ENCODE measurements around the gene PEF1.

PEF1 gene, protein sequence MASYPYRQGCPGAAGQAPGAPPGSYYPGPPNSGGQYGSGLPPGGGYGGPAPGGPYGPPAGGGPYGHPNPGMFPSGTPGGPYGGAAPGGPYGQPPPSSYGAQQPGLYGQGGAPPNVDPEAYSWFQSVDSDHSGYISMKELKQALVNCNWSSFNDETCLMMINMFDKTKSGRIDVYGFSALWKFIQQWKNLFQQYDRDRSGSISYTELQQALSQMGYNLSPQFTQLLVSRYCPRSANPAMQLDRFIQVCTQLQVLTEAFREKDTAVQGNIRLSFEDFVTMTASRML

DNA sequence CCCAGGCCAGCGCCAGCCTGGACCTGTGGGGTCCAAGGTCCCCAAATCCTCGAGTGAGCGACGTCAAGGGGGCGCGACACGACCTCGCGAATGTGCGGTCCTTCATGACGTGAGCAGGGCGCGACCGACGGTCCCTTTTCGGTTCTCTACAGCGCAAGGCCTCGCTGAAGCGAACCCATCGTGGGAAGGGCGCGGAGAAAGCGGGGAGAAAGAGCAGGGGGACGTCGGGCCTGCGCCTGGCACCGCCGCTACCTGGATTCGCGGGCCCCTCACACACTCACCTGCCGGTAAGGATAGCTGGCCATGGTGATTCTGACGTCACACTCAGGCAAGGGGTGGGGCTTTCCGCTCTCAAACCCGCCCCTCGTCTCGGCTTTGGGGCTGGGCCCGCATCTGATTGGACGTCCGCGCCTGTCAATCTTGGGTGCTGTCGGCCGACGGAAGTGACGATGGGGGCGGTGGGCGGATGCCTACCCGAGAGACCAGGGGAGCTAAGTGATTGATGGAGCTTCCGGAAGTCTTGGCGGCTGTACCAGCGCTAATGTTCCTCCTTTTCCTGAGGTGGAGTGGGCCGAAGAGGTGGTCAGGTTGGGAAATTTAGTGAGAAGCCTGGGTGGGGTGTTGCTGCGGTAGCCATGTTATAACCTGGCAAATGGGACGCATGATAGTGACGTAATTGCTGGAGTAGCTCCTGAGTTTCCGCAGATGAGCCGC is at the start of gene PEF1:
TSS of gene PEF1 (minus strand) at position 317 of the 714 bp plus-strand sequence. CDS start at position 305, 12 bp downstream.
- peak; percentile 99 for DNase-seq (ENCODE audit: low read depth in 2 of 2)

DNA sequence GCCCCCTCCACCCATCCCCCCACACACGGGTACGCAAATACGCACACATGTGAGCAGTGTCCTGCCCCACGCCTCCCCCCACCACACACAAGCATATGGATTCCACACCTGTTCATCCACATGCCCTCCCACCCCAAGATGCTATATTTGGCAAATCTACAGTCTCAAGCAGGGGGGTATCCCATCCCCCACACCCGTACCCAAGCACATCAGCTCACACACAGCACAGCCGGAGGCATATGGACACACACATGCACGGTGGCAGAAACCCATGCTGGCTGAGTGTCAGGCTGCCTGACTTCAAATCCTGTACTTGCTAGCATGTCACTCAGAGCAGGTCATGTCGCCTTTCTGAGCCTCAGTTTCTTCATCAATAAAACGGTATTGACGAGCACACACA is 48.6 kb upstream of the PEF1 start:
- DNase-seq (ENCODE audit: low read depth in 2 of 2), result no peak

GRCh38 chr1:31691951-31692350 is 47.3 kb upstream of the PEF1 start:
- DNase-seq (ENCODE audit: low read depth in 2 of 2), result no peak

DNA sequence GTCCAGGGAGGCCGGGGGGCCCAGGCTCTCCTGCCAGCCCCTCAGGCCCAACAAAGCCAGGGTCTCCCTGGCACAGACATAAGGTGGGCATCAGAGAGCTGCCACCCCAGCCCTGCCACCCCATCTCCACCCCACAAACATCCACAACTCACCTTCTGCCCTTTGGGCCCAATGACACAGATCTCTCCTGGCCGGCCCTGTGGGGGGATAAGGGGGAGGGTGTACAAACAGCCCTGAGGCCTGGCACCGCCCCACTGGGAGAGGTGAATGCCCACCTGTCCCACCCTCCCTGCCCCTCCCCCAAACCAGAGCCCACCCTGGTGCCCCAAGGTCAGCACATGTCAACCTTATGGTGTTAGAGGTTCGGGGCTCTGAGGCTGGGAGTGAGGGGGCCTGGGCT is 46.8 kb upstream of the PEF1 start:
- DNase-seq (ENCODE audit: low read depth in 2 of 2), result no peak

DNA sequence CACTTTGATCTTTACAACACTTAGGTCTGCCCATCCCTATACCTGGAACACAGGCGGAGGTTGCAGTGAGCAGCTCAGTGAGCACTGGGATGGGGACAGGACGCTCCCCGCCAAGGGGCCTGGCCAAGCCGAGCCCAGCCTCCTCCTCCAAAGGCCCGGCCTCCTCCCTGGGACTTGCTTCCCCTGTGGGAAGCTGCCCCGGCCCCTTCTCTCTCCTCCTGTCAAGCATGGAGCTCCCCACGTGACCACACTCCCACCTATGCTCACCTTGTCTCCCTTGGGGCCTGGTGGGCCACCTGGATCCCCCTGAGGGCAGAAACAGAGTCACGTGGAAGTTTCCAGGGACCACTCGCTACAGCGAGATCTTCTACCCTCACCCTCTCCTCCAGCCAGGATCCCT is 46.2 kb upstream of the PEF1 start:
- no peak for DNase-seq (ENCODE audit: low read depth in 2 of 2)

- DNase-seq (ENCODE audit: low read depth in 2 of 2), result no peak
These were observed 45.2 kb upstream of the PEF1 start for GRCh38 chr1:31689854-31690253.

- DNase-seq (ENCODE audit: low read depth in 2 of 2), result no peak
These were observed 44.7 kb upstream of the PEF1 start for GRCh38 chr1:31689379-31689778.

- no peak for DNase-seq (ENCODE audit: low read depth in 2 of 2)
These were observed 43.7 kb upstream of the PEF1 start for GRCh38 chr1:31688233-31688918.

- no peak for DNase-seq (ENCODE audit: low read depth in 2 of 2)
These were observed 42.9 kb upstream of the PEF1 start for GRCh38 chr1:31687601-31688000.

DNA sequence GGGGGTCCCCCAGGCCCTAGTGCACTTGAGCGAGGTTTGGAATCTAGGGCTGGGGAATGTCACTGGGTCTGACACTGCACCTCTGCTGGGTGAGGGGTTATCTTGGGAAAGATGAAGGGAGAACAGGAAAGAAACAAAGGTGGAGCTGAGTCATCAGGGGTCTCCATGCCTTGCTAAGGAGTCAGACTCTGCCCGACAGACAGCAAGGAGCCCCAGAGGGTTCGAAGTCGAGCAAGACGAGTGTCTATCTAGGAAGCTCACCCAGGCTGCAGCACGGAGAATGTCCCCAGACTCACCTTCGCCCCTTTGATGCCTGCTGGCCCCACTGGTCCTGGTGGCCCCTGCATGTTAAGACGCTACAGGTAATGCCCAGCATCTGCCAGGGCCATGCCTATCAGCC is 41.1 kb upstream of the PEF1 start:
- DNase-seq (ENCODE audit: low read depth in 2 of 2), result no peak

DNA sequence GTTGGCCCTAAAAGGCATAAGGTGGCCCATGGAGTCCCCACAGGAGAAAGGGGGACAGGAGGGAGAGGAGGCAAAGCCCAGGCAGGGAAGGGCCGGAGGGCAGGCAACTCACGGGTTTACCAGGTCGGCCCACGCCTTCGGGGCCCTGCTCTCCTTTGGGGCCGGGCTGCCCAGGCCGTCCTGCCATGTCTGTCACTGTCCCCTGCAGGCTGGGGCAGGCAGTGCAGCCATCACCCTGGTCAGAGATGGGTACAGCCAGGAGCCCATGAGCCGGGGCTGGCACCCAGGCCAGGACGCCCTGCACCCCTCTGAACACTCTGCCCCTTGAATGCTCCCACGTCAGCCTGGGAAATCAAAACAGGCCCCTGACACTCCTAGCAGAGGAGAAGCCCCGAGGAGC is 39.3 kb upstream of the PEF1 start:
- no peak for DNase-seq (ENCODE audit: low read depth in 2 of 2)

DNA sequence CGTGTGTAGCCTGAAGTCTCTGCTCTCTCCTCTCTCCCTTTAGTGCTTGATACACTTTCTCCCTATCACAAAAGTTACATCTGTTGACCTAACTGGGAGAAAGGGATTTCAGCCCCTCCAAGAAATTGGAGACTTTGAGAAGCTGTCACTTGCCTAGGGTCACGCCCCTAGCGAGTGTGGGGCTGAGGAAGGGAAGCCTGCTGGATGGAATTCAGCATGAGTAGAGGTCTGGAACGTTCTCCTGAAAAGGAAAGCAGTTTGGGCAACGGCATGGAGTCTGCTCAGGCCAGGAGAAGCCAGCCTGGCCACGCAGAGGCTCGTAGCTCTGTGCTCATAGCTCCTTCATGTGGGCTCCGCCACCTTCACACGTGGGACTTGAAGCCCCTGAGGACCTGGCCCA is 36.7 kb upstream of the PEF1 start:
- no peak for DNase-seq (ENCODE audit: low read depth in 2 of 2)

GRCh38 chr1:31679676-31680230 is 35.1 kb upstream of the PEF1 start:
- DNase-seq (ENCODE audit: low read depth in 2 of 2), result no peak

- no peak for DNase-seq (ENCODE audit: low read depth in 2 of 2)
These were observed 34.4 kb upstream of the PEF1 start for GRCh38 chr1:31679091-31679490.

GRCh38 chr1:31678681-31679080 is 34.0 kb upstream of the PEF1 start:
- DNase-seq (ENCODE audit: low read depth in 2 of 2), result no peak

- no peak for DNase-seq (ENCODE audit: low read depth in 2 of 2)
These were observed 33.3 kb upstream of the PEF1 start for GRCh38 chr1:31677949-31678348.

DNA sequence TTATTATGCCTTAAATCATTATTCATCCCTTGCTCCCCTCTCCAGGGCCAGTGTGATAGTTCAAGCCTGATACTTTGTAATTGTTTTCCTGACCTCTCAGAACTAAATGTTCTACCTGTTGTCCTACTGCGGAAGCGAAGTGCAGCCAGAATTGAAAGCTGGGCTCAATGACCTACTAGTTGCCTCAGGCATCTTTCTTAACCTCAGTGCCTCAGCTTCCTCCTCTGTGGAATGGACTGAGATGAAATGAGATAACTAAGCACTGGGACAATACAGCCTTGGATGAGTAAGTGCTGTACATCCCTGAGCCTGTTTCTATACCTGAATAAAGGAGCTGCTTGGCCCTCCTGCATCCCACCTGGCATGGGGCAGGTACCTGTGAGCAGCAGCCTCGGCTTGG is 32.7 kb upstream of the PEF1 start:
- no peak for DNase-seq (ENCODE audit: low read depth in 2 of 2)

DNA sequence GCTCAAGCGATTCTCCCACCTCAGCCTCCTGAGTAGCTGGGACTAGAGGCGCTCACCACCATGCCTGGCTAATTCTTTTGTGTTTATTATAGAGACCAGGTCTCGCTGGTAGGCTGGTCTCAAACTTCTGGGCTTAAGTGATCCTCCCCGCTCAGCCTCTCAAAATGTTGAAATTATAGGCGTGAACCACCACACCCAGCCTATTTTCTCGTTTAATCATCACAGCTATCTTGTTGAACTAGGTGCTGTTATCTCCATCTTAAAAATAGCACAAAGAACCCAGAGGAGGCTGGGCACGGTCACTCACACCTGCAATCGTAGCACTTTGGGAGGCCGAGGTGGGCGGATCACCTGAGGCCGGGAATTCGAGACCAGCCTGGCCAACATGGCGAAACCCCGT is 31.1 kb upstream of the PEF1 start:
- DNase-seq (ENCODE audit: low read depth in 2 of 2), result no peak

- DNase-seq (ENCODE audit: low read depth in 2 of 2), result no peak
These were observed 30.5 kb upstream of the PEF1 start for GRCh38 chr1:31675161-31675560.

DNA sequence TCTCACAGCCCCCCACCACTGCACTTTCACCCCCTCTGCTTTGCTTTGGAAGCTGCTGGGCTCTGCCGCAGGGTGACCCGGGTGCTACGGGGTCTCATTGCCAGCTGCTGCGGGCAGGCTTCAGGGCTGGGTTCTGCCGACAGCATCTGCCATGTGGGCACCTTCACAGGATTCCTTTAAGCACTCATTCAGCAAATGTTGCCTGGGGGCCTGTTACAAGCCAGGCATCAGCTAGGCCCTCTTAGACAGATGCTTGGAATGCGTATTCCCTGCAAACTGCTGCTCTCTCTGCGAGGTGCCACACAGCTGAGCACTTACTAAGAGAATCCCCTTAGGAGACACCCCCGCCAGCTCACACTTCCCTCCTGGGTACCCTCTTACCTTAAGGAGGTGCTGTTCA is 29.9 kb upstream of the PEF1 start:
- DNase-seq (ENCODE audit: low read depth in 2 of 2), result no peak

- no peak for DNase-seq (ENCODE audit: low read depth in 2 of 2)
These were observed 28.8 kb upstream of the PEF1 start for GRCh38 chr1:31673433-31673832.

GRCh38 chr1:31672986-31673385 is 28.3 kb upstream of the PEF1 start:
- DNase-seq (ENCODE audit: low read depth in 2 of 2), result no peak

Data from activated CD4-positive, alpha-beta T cell treated with anti-CD3 and anti-CD28 coated beads for 24 hours (primary cell).